ENCODE measurements around the gene HSD17B10. TPM values are rescaled to one million over a fixed set of nuclear protein-coding genes. Genes with fewer than 3 reads are reported as not detected.

Gene HSD17B10
- total RNA-seq, 1 experiment from 2014 or later = 108 TPM

- TF ChIP-seq NR2C2 (CRISPR knock-in tag; IDR thresholded peaks at IDR 0.05) (no peak), ATF6 (CRISPR knock-in tag; IDR thresholded peaks at IDR 0.05) (no peak), TEAD1 (CRISPR knock-in tag; IDR thresholded peaks at IDR 0.05) (no peak), SP1 (CRISPR knock-in tag; conservative IDR thresholded peaks at IDR 0.05) (no peak), ATF1 (CRISPR knock-in tag; IDR thresholded peaks at IDR 0.05) (no peak), NFE2L1 (CRISPR knock-in tag; IDR thresholded peaks at IDR 0.05) (no peak), ZMAT4 (CRISPR knock-in tag; IDR thresholded peaks at IDR 0.05) (no peak), ZSCAN18 (CRISPR knock-in tag; IDR thresholded peaks at IDR 0.05) (no peak), MYBL2 (CRISPR knock-in tag; IDR thresholded peaks at IDR 0.05) (no peak)
Observed at GRCh38 chrX:53452812-53453211, 18.6 kb upstream of the HSD17B10 start (continued).

- ChIA-PET POLR2A (no interaction called here), CTCF (interaction anchor here (0.7 to 1.0 kb wide), 2 partner anchors 19 to 137 kb away, joined by 3 read pairs; no protein-coding TSS in a partner anchor)
- Mint-ChIP-seq H3K27ac (no peak overlapping the region), H3K27me3 (ENCODE audit: low read depth) (no peaks in the 10 kb centered on the region; the same call in 1 of the 2 replicates), H3K9me3 (no peaks in the 10 kb centered on the region), H3K36me3 (no peaks in the 10 kb centered on the region), H3K4me1 (no peaks in the 10 kb centered on the region), H3K4me3 (no peak overlapping the region)
- ATAC-seq (no peak), DNase-seq (ENCODE audit: low spot score) (no peak)
- TF ChIP-seq ZBTB43 (CRISPR knock-in tag; IDR thresholded peaks at IDR 0.05) (no peak), ZNF219 (CRISPR knock-in tag; IDR thresholded peaks at IDR 0.05; ENCODE audit: borderline replicate concordance) (no peak), ZNF263 (CRISPR knock-in tag; IDR thresholded peaks at IDR 0.05; ENCODE audit: low read depth) (no peak), MAX (CRISPR knock-in tag; IDR thresholded peaks at IDR 0.05) (no peak), EMX1 (CRISPR knock-in tag; IDR thresholded peaks at IDR 0.05) (no peak), RORB (CRISPR knock-in tag; IDR thresholded peaks at IDR 0.05) (no peak), ARID4B (CRISPR knock-in tag; IDR thresholded peaks at IDR 0.05; ENCODE audit: borderline replicate concordance) (no peak), SOX15 (CRISPR knock-in tag; IDR thresholded peaks at IDR 0.05) (no peak), FOXK1 (CRISPR knock-in tag; IDR thresholded peaks at IDR 0.05) (no peak), E2F4 (CRISPR knock-in tag; IDR thresholded peaks at IDR 0.05; ENCODE audit: borderline replicate concordance, low read depth) (no peak), ZMAT4 (CRISPR knock-in tag; IDR thresholded peaks at IDR 0.05) (no peak), CTCF (IDR thresholded peaks at IDR 0.05) (no peak), TCF7 (CRISPR knock-in tag; IDR thresholded peaks at IDR 0.05; ENCODE audit: low read depth) (no peak), CREB1 (CRISPR knock-in tag; IDR thresholded peaks at IDR 0.05) (no peak), OVOL2 (CRISPR knock-in tag; IDR thresholded peaks at IDR 0.05; ENCODE audit: borderline replicate concordance) (no peak), ESRRA (CRISPR knock-in tag; IDR thresholded peaks at IDR 0.05; ENCODE audit: borderline replicate concordance) (no peak)
Observed at GRCh38 chrX:53449632-53450031, 15.5 kb upstream of the HSD17B10 start.
